Measurements from ENCODE around the gene RAB12.
"Not testable (repeated sequence)": the region's sequence is repeated elsewhere in the genome, so short reads cannot be mapped to it uniquely, and the experiment has no call there.

RAB12 gene

GRCh38 chr18:8608795-8609658 is at the start of gene RAB12:
TSS of gene RAB12 (plus strand) at chr18:8609437. CDS start at chr18:8609440, 3 bp downstream.
- DNase-seq (ENCODE audit: low read depth): peak; percentile 70

DNA sequence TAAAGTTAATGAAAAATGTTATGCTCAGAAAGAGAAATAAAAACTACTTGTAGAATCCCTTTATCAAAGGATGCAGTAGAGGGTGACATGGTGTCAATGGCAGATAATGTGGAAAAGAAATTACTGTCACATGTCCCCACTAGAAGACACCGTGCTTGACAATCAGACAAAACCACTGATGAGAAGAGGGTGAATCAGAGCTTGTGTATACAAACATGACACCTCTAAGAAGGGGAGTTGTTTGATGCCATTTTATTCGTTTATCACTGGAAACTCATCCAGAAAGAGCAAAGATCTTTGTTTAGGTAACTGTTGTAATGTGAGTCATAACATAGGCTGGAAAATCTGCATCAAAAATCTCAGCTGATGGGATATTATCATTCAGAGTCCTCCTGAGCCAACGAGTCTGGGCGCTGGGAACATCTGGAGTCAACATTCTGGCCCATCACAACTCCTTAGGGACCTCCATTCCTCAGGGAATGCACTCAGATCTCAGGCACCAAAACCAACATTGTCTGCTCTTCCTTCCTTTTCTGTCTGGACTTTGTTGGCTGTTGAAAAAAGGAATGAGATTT is 49.5 kb upstream of the RAB12 start:
- no peak for DNase-seq (ENCODE audit: low read depth)

GRCh38 chr18:8561123-8561910 is 47.9 kb upstream of the RAB12 start:
- DNase-seq (ENCODE audit: low read depth): no peak

- DNase-seq (ENCODE audit: low read depth): no peak
These were observed 47.2 kb upstream of the RAB12 start for GRCh38 chr18:8562070-8562469.

GRCh38 chr18:8562919-8563318 is 46.3 kb upstream of the RAB12 start:
- DNase-seq (ENCODE audit: low read depth): no peak

GRCh38 chr18:8571399-8571798 is 37.8 kb upstream of the RAB12 start:
- DNase-seq (ENCODE audit: low read depth): no peak

DNA sequence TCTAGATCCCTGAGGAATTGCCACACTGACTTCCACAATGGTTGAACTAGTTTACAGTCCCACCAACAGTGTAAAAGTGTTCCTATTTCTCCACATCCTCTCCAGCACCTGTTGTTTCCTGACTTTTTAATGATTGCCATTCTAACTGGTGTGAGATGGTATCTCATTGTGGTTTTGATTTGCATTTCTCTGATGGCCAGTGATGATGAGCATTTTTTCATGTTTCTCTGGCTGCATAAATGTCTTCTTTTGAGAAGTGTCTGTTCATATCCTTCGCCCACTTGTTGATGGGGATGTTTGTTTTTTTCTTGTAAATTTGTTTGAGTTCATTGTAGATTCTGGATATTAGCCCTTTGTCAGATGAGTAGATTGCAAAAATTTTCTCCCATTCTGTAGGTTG is 35.5 kb upstream of the RAB12 start:
- not testable (repeated sequence) for DNase-seq (ENCODE audit: low read depth)

- DNase-seq (ENCODE audit: low read depth): no peak
These were observed 24.4 kb upstream of the RAB12 start for GRCh38 chr18:8584798-8585197.

GRCh38 chr18:8586941-8587340 is 22.3 kb upstream of the RAB12 start:
- DNase-seq (ENCODE audit: low read depth): no peak

DNA sequence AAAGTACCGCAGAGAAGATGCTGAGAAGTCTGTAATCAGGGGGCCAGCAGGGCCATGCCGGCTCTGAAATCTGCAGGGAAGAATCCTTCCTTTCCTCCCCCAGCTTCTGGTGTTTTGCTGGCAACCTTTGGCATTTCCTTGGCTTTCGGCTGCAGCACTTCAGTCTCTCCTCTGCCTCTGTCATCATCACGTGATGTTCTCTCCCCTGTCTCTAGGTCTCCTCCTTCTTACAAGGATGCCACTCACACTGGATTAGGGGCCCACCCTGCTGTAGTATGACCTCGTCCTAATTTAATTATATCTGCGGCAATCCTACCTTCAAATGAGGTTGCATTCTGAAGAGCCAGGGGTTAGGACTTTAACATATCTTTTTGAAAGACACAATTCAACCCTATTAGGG is 13.8 kb upstream of the RAB12 start:
- DNase-seq (ENCODE audit: low read depth): no peak

DNA sequence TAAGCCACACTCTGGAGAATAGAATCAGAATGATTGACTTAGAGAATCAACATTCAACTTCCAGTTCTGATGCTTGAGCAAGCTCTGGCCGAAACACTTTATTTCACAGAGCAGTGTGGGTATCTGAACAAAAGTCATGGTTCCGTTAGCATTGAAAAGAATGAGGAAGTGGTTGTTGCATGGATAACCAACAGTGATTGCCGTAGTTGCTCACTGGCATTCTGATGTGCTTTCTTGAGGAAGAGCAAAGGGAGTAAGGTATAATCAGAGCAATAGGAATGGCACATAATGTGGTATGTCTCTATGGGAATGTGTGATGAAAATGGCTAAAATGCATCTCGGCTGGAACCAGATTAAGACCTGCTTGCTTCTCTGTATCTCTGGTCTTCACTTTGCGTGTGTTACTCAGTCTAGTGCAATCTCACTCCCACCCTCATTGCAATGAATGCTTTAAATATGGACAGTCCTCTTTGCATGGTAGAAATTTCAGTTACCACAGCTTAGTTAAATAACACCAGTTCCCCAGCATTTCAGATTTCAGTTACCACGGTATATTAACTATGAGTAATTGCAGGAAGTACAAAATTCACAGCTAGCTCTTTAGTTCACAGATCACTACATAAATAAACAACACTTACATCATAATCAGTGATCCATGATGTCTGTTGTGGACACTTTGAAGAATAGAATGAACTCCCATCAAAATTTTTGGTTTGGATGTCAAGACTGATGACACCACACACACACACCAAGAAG is 7.8 kb upstream of the RAB12 start:
- no peak for DNase-seq (ENCODE audit: low read depth)

GRCh38 chr18:8602040-8602439 is 7.2 kb upstream of the RAB12 start:
- DNase-seq (ENCODE audit: low read depth): no peak

DNA sequence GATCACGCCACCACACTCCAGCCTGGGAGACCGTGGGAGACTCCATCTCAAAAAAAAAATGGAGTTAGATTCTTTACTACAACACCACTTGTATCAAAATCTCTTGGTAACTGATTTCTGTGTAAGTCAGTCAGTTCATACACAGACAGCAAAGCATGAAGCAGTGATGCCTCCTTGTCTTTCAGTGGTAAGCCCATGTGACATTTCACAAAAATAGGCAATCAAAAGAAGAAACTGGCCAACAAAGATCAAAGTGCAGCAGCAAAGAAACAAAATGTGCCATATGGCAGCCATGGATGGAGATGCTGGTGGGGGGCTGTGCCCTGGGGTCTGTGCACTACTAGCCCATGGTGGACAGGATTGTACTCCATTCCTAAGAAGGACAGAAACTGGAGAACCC is 6.7 kb upstream of the RAB12 start:
- DNase-seq (ENCODE audit: low read depth): no peak

GRCh38 chr18:8603663-8604520 is 5.3 kb upstream of the RAB12 start:
- no peak for DNase-seq (ENCODE audit: low read depth)

DNA sequence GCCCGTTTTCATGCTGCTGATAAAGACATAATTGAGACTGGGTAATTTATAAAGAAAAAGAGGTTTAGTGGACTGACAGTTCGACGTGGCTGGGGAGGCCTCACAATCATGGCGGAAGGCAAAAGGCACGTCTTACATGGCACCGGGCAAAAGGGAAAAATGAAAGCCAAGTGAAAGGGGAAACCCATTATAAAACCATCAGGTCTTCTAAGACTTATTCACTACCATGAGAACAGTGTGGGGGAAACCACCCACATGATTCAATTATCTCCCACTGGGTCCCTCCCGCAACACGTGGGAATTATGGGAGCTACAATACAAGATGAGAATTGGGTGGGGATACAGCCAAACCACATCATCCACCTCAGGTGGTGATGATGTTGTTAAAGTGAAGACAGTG is 3.3 kb upstream of the RAB12 start:
- no peak for DNase-seq (ENCODE audit: low read depth)

DNA sequence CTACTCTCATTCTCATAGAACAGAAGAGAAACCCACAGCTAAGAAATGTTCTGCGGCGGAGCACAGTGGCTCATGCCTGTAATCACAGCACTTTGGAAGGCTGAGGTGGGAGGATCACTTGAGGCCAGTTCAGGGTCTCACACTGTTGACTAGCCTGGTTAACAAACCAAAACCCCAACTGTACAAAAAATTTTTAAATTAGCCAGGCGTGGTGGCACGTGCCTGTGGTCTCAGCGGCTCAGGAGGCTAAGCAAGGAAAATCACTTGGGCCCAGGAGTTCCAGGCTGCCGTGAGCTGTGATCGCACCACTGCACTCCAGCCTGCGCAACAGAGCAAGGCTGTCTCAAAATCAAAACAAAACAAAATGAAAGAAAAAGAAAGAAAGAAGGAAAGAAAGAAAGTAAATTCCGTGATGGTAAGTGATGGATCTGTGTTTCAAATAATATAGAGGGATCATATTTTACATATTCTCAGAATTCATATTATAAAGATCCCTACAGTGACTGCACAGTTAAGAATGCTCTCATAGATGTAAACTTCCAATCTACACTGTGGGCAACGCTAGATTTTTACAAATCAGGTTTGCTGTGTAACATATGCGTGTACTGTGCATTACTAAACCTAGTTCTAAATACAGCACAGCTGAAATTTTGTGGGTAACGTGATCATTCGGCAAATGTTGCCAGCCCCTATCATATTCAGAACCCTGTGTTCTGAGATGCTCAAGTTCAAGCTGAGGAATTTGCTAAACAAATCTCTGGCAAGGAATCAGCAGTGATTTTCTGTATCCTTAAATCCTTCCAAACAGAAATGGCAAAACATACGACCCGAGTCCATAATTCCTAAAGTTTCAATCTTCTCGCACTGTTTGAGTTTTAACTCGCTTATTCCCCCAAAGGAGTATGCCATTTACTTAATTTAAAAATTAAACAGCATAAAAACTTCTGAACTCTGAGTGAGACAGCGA is 1.2 kb upstream of the RAB12 start:
- no peak for DNase-seq (ENCODE audit: low read depth)

DNA sequence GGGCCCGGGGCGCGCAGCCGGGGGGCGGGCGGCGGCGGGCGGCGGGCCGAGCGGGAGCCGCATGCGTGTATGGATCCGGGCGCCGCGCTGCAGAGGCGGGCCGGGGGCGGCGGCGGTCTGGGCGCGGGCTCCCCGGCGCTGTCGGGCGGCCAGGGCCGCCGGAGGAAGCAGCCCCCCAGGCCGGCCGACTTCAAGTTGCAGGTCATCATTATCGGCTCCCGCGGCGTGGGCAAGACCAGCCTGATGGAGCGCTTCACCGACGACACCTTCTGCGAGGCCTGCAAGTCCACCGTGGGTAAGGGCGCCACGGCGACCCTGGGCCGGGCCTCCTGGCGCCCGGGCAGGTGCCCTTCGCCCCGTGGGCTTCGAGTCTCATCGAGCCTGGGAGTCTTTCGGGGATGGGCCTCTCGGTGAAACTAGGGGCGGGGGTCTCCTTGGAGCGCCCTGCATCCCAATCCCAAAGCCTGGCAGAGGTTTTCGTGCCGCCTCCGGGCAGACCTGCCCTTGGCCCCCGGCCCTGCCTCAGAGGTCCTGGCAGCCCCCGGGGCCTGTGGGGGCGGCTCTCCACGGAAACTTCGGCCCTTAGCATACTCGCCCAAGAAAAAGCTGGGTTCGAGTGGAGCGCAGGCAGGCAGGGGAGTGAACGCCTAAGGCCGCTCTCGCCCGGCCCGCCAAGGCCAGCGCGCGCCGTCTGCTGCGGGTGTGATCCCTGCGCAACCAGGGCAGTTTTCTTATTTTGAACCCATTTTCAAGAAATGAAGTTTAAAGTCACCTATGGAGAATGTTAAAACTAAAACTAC is 622 bp downstream of the RAB12 start:
- no peak for DNase-seq (ENCODE audit: low read depth)

- DNase-seq (ENCODE audit: low read depth): no peak
These were observed 1.2 kb downstream of the RAB12 start for GRCh38 chr18:8610459-8610851.

- DNase-seq (ENCODE audit: low read depth): no peak
These were observed 2.8 kb downstream of the RAB12 start for GRCh38 chr18:8611916-8612576.
